ENCODE results near the gene SCGB3A2. TPM values are rescaled to one million over a fixed set of nuclear protein-coding genes. Genes with fewer than 3 reads are reported as not detected.
A peak's percentile ranks its signal among the peaks of the same experiment; 100 is the strongest.

Gene SCGB3A2
- total and polyA plus RNA-seq, 2 of the 8 experiments (the other 6 are each of a cell fraction or from before 2014, with no cell fraction given): 47.1 to 63.6 TPM

- TF ChIP-seq CHD7 (IDR thresholded peaks at IDR 0.05; ENCODE audit: insufficient replicate concordance, low read length): peak; percentile 19
Measured at GRCh38 chr5:147855774-147856069, 22.8 kb upstream of the SCGB3A2 start (continued).
